Measurements from ENCODE around the gene PAQR3. TPM values are rescaled to one million over a fixed set of nuclear protein-coding genes. Genes with fewer than 3 reads are reported as not detected.

The PAQR3 gene
- total and polyA plus RNA-seq, 2 of the 4 experiments (the other 2 are of a cell fraction) = 11.5 to 11.8 TPM

- POLR2A ChIA-PET (ENCODE audit: unreplicated experiment) = interaction anchor here (0.5 kb wide), 1 partner anchor 148 kb away, joined by 8 read pairs; no protein-coding TSS in a partner anchor
- Histone ChIP-seq H2BK120ac (ENCODE audit: low read depth, low read length) (no peak overlapping the region), H3K9ac (ENCODE audit: low read depth, low read length) (no peak overlapping the region), H3K56ac (ENCODE audit: extremely low read depth, insufficient read depth, low read length) (no peak overlapping the region), H3K4me2 (ENCODE audit: low read depth, low read length) (no peak overlapping the region), H3K9me3 (ENCODE audit: control insufficient read depth, insufficient read depth, low read length) (no peaks in the 10 kb centered on the region), H3K4me3 (ENCODE audit: insufficient read depth, low read depth, low read length) (no peak overlapping the region), H2AK9ac (replicated peaks; ENCODE audit: low read depth, low read length, poor library complexity) (no peak overlapping the region), H3K9me1 (ENCODE audit: insufficient read depth, low read length) (no peaks in the 10 kb centered on the region), H4K8ac (ENCODE audit: low read depth in 2 of 2, low read length in 2 of 2) (no peak overlapping the region), H2BK15ac (ENCODE audit: low read depth, low read length) (no peak overlapping the region), H3K4me1 (ENCODE audit: control insufficient read depth, insufficient read depth, low read length) (peaks cover 2% of the 10 kb centered on the region; the same call in 1 of the 2 replicates), H3K79me1 (ENCODE audit: low read depth in 1 of 2, low read length in 2 of 2) (no peaks in the 10 kb centered on the region), H3K27ac (ENCODE audit: insufficient read depth, low read length) (no peak overlapping the region), H3K18ac (ENCODE audit: low read depth, low read length) (no peak overlapping the region), H2BK5ac (ENCODE audit: low read depth, low read length, poor library complexity, severe bottlenecking) (no peak overlapping the region), H3K36me3 (ENCODE audit: control insufficient read depth, insufficient read depth, low read length) (peaks cover 5% of the 10 kb centered on the region; the same call in 1 of the 2 replicates), H4K5ac (ENCODE audit: low read depth, low read length) (no peak overlapping the region), H3K4ac (ENCODE audit: low read depth, low read length) (no peak overlapping the region), H3K27me3 (ENCODE audit: control insufficient read depth, insufficient read depth, low read length) (no peaks in the 10 kb centered on the region), H2AK5ac (ENCODE audit: low read depth, low read length) (no peak overlapping the region), H4K91ac (ENCODE audit: insufficient read depth, low read depth, low read length) (no peak overlapping the region), H2BK20ac (ENCODE audit: low read depth, low read length) (no peak overlapping the region), H3K14ac (replicated peaks; ENCODE audit: low read depth, low read length) (no peak overlapping the region), H4K20me1 (ENCODE audit: insufficient read depth, low read length) (no peaks in the 10 kb centered on the region), H2AFZ (replicated peaks; ENCODE audit: low read length, poor library complexity) (no peak overlapping the region), H3K23ac (ENCODE audit: low read depth, low read length) (no peak overlapping the region)
- TF ChIP-seq CHD1 (IDR thresholded peaks at IDR 0.05; ENCODE audit: low read depth, low read length) (no peak), RCOR1 (IDR thresholded peaks at IDR 0.05; ENCODE audit: insufficient replicate concordance, low read length) (no peak), MXI1 (IDR thresholded peaks at IDR 0.05; ENCODE audit: borderline replicate concordance, low read depth, low read length) (no peak), POLR2A (IDR thresholded peaks at IDR 0.05; ENCODE audit: low read depth, low read length) (no peak), MAZ (IDR thresholded peaks at IDR 0.05; ENCODE audit: borderline replicate concordance, low read depth, low read length) (no peak), ELK1 (IDR thresholded peaks at IDR 0.05; ENCODE audit: borderline replicate concordance, low read depth, low read length) (no peak), NFE2L2 (IDR thresholded peaks at IDR 0.05; ENCODE audit: low read depth, low read length) (no peak), MAFK (IDR thresholded peaks at IDR 0.05; ENCODE audit: low read depth, low read length) (no peak), CTCF (conservative IDR thresholded peaks at IDR 0.05; ENCODE audit: low read depth, low read length) (no peak; the same call in 1 of the 2 replicates), BHLHE40 (IDR thresholded peaks at IDR 0.05; ENCODE audit: low read depth, low read length) (no peak), RFX5 (IDR thresholded peaks at IDR 0.05; ENCODE audit: low read depth, low read length) (no peak), RAD21 (IDR thresholded peaks at IDR 0.05; ENCODE audit: low read length) (no peak)
- TF ChIP-seq, protein P1, sequence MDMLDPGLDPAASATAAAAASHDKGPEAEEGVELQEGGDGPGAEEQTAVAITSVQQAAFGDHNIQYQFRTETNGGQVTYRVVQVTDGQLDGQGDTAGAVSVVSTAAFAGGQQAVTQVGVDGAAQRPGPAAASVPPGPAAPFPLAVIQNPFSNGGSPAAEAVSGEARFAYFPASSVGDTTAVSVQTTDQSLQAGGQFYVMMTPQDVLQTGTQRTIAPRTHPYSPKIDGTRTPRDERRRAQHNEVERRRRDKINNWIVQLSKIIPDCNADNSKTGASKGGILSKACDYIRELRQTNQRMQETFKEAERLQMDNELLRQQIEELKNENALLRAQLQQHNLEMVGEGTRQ (IDR thresholded peaks at IDR 0.05; ENCODE audit: low read depth, low read length) = no peak
- in situ Hi-C loops (cut with MboI; ENCODE audit: low sequenced_read_pairs) = no loop called here
- no CpG with 5 or more reads among the region's 4 CpGs for WGBS, 2 experiments (ENCODE audit: extremely low coverage in 2 of 2, insufficient read length in 1 of 2)
- intact Hi-C loops (cut with micrococcal nuclease) = loop anchor here (2.0 to 10.0 kb wide), 2 partner anchors 73 to 309 kb away; no protein-coding TSS in a partner anchor
- no TSS peak for BruUV-seq (replicated peaks)
- no peak for ATAC-seq (ENCODE audit: low read depth)
- CTCF ChIA-PET = interaction anchor here (0.5 to 0.7 kb wide), 2 partner anchors 261 to 270 kb away, joined by 3 to 6 read pairs; no protein-coding TSS in a partner anchor
- no peak for DNase-seq
- dilution Hi-C loops (cut with HindIII; ENCODE audit: low sequenced_read_pairs, unreplicated experiment) = no loop called here
These were observed 15.6 kb downstream of the PAQR3 start for GRCh38 chr4:78923464-78924312.

Data from IMR-90 (cell line).